ENCODE data around the gene CCN5. TPM values are rescaled to one million over a fixed set of nuclear protein-coding genes. Genes with fewer than 3 reads are reported as not detected.
A peak's percentile ranks its signal among the peaks of the same experiment; 100 is the strongest.
"Not testable (repeated sequence)": the region's sequence is repeated elsewhere in the genome, so short reads cannot be mapped to it uniquely, and the experiment has no call there.

Gene CCN5
- total RNA-seq, 1 donor from 2014 or later = 42.3 TPM

DNA sequence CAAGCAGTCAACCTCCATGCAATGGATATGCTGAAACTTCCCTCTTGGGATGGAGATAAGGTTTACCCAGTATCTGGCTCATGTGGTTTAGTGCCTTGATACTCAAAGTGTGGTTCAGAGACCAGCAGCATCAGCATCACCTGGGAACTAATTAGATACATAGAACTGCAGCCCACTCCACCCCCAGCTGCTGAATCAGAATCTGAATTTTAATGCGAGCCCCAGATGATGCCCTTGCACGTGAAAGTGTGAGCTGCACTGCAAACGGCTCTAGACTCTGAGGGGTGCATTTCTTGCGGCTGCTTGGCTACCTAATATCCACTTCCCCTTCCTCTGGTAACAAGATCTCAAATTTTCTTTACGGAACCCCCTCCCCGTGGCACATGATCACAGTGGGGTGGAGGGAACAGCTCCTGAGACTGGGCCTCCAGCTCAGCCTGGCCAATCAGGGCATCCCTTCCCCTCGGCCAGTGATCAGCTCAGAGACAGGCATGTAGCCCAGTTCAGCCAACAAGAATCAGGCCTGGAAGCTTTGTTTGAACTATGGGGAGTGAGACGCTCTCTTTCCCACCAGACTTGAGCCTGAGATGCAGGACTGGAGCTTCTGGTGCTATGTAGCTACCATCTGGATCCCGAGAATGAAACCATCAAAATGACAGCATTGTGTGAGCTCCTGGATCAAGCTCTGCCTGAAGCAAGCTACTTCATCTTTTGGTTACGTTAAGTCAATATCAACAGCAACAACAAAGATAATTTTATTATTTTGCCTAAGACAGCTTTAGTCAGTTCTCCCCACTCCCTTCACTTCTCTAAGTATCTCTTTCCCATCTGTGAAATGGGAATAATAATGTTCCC lies 43.3 kb downstream of the CCN5 start:
- H3K9me3 ChIP-seq = no peaks in the 10 kb centered on the region
- H3K36me3 ChIP-seq = no peaks in the 10 kb centered on the region
- DNase-seq (no peak), ATAC-seq (no peak)
- H3K27me3 ChIP-seq (ENCODE audit: low read depth) = no peaks in the 10 kb centered on the region
- no peak overlapping the region for H3K4me3 ChIP-seq
- TF ChIP-seq, protein P1, sequence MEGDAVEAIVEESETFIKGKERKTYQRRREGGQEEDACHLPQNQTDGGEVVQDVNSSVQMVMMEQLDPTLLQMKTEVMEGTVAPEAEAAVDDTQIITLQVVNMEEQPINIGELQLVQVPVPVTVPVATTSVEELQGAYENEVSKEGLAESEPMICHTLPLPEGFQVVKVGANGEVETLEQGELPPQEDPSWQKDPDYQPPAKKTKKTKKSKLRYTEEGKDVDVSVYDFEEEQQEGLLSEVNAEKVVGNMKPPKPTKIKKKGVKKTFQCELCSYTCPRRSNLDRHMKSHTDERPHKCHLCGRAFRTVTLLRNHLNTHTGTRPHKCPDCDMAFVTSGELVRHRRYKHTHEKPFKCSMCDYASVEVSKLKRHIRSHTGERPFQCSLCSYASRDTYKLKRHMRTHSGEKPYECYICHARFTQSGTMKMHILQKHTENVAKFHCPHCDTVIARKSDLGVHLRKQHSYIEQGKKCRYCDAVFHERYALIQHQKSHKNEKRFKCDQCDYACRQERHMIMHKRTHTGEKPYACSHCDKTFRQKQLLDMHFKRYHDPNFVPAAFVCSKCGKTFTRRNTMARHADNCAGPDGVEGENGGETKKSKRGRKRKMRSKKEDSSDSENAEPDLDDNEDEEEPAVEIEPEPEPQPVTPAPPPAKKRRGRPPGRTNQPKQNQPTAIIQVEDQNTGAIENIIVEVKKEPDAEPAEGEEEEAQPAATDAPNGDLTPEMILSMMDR (IDR thresholded peaks at IDR 0.05) = no peak
- no peak overlapping the region for H3K27ac ChIP-seq
- intact Hi-C loops (cut with DNase I) = no loop called here
- H3K4me1 ChIP-seq = peaks cover 11% of the 10 kb centered on the region

DNA sequence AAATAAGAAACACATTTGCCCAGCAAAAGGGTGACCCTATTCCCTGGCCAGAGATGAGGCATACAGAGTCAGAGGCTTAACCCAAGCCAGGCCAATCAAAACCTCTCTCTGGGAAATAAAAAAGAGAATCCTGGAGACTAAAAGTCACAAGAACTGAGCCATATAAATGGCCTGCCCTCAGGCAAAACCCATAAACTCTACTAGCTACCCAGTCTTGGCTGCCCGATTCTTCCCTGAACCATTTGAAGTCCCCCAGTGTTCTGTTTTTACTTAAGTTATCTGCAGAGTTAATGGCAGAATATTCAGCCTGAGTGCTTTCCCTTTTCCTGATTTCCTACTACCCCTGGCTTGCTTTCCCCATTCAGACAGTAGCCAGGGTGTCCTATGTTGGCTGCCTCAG lies 44.4 kb downstream of the CCN5 start:
- Histone ChIP-seq H3K9me3 (no peaks in the 10 kb centered on the region), H3K27ac (no peak overlapping the region), H3K27me3 (ENCODE audit: low read depth) (no peaks in the 10 kb centered on the region), H3K4me3 (no peak overlapping the region), H3K4me1 (peaks cover 11% of the 10 kb centered on the region), H3K36me3 (no peaks in the 10 kb centered on the region)
- ATAC-seq (no peak), DNase-seq (no peak)
- TF ChIP-seq, protein P1 (IDR thresholded peaks at IDR 0.05) = no peak
- intact Hi-C loops (cut with DNase I) = no loop called here

DNA sequence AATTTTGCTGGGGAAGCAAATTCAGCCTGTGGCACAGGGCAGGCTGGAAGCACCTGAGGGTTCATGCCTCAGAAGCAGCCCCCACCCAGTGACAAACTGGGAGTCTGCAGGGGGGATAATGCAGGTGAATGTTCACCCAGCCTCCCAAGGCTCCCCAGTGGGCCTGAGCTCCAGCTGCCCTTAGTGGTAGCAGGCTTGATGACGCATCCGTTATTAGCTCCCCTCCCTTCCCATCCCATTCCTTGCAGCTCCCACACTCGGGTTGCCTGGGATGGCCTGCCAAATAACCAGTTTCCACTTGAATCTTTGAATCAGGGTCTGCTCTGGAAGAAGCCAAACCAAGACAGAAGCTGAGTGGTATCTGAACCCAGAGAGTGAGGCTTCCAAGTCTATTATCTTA lies 46.3 kb downstream of the CCN5 start:
- peak overlapping the region; percentile 18 for H3K27ac ChIP-seq
- no peak overlapping the region for H3K4me3 ChIP-seq
- DNase-seq (no peak), ATAC-seq (no peak)
- no peaks in the 10 kb centered on the region for H3K9me3 ChIP-seq
- TF ChIP-seq, protein P1 (IDR thresholded peaks at IDR 0.05) = no peak
- intact Hi-C loops (cut with DNase I) = no loop called here
- no peaks in the 10 kb centered on the region for H3K36me3 ChIP-seq
- peaks cover 11% of the 10 kb centered on the region for H3K4me1 ChIP-seq
- H3K27me3 ChIP-seq (ENCODE audit: low read depth) = no peaks in the 10 kb centered on the region

DNA sequence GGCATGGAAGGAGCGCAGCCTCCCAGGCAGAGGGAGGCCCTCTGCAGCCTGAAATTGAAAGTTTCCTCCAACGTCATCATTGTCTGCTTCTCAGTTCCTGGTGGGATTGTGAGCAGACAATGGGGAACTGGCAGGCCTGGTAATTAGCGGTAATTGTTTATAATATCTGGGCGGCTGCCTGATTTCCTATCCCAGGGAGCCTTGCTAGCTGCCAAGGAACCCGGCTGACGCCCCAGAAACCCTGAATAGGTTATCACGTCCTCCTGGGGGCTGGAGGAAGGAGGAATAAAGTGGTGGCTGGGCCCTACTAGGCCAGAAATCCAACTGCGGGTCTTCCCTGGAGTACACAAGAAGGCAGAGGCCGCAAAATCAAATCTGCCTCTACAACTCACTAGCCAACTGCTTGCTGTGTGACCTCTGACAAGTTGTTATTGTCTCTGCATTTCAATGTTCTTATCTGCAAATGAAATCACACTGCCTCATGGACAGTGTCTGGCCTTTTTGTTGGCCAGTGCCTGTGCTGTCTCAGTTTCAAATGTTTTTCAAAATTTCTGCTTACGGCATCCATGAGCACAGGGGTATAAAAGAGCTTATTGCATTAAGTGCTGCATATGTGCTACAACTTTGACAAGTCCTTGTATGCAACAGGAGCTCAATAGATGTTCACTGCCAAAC lies 47.4 kb downstream of the CCN5 start:
- Histone ChIP-seq H3K36me3 (no peaks in the 10 kb centered on the region), H3K27ac (peak overlapping the region; percentile 65), H3K27me3 (ENCODE audit: low read depth) (peaks cover 3% of the 10 kb centered on the region), H3K4me3 (no peak overlapping the region), H3K4me1 (peaks cover 11% of the 10 kb centered on the region), H3K9me3 (no peaks in the 10 kb centered on the region)
- ATAC-seq (peak; percentile 27 to 50), DNase-seq (no peak)
- TF ChIP-seq, protein P1 (IDR thresholded peaks at IDR 0.05) = no peak
- intact Hi-C loops (cut with DNase I) = no loop called here

DNA sequence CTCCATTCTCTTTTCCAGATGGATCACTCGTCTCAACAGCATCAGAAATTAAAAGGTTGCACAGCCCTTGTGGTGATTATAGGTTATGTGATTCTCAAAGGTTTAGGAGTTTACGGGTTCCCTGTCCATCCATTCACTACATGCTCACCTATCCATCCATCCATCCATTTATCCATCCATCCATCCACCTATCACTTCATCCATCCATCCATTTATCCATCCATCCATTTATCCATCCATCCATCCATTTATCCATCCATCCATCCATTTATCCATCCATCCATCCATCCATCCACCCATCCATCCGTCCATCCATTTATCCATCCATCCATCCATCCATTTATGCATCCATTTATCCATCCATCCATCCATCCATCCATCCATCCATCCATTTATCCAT lies 48.6 kb downstream of the CCN5 start:
- H3K9me3 ChIP-seq; intact Hi-C loops (cut with DNase I); H3K36me3 ChIP-seq; H3K4me3 ChIP-seq; H3K27ac ChIP-seq; H3K27me3 ChIP-seq (ENCODE audit: low read depth); ATAC-seq; DNase-seq: not testable (repeated sequence)
- H3K4me1 ChIP-seq = peaks cover 11% of the 10 kb centered on the region

DNA sequence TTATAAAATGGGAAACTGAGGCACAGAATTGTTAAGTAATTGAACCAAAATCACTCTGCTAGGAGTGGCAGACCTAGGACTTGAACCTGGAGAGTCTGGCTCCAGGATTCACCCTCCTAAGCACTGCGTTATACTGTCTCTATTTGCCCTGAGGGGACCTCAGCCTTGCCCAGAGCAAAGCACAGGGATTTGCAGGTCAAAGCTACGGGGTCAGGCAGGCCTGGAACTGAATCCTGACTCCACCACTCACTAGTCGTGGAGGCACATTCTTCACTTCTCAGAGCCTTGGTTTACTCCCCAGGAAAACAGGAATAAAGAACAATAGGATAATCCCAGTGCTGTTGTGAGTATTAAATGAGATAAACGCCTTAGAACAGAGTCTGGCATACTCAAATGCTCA lies 49.9 kb downstream of the CCN5 start:
- no peak for DNase-seq
- intact Hi-C loops (cut with DNase I) = no loop called here
- ATAC-seq = no peak

More for the DNA sequence above, 49.9 kb downstream of the CCN5 start:
- TF ChIP-seq, protein P1 (IDR thresholded peaks at IDR 0.05) = no peak
- peaks cover 3% of the 10 kb centered on the region for H3K27me3 ChIP-seq (ENCODE audit: low read depth)
- H3K9me3 ChIP-seq = no peaks in the 10 kb centered on the region
- no peak overlapping the region for H3K27ac ChIP-seq
- H3K4me1 ChIP-seq = peaks cover 11% of the 10 kb centered on the region
- no peak overlapping the region for H3K4me3 ChIP-seq
- H3K36me3 ChIP-seq = no peaks in the 10 kb centered on the region

Measured in lower lobe of right lung (tissue), 2 donors.